Gastroesophageal sphincter (tissue), 4 donors: ENCODE data around the gene PTH2. TPM values are rescaled to one million over a fixed set of nuclear protein-coding genes. Genes with fewer than 3 reads are reported as not detected.

Experiments used
- ATAC-seq: fragments of 150-250 bp; one replicate; pipeline ENCODE4 v1.9.1; 2016; ENCODE audit warnings: mild to moderate bottlenecking, moderate library complexity
- H3K27ac ChIP-seq, 4 donors: fragments of 200-600 bp; sonication (generic) in 3 of 4; 1 replicate in 3 of 4; 2 replicates in 1 of 4; pipeline ENCODE4 v1.5.1; 2016 to 2019
- H3K27me3 ChIP-seq: fragments of 200-600 bp; sonication (generic); one replicate; pipeline ENCODE4 v1.5.1; 2019
- H3K36me3 ChIP-seq, 2 donors: fragments of 200-600 bp; sonication (generic); one replicate each; pipeline ENCODE4 v1.5.1; 2019; ENCODE audit warnings: control low read depth in 1 of 2
- H3K4me1 ChIP-seq, 3 donors: fragments of 200-600 bp; sonication (generic); 1 replicate in 2 of 3; 2 replicates in 1 of 3; pipeline ENCODE4 v1.5.1; 2016 to 2019; ENCODE audit warnings: control low read depth in 2 of 3
- H3K4me3 ChIP-seq, 2 donors: fragments of 200-600 bp; sonication (generic); one replicate each; pipeline ENCODE4 v1.5.1; 2019; ENCODE audit warnings: mild to moderate bottlenecking in 1 of 2, moderate library complexity in 1 of 2
- H3K9me3 ChIP-seq, 3 donors: fragments of 200-600 bp; sonication (generic); one replicate each; pipeline ENCODE4 v1.5.1; 2017 to 2019; ENCODE audit warnings: control low read depth in 2 of 3
- CTCF ChIP-seq, 4 experiments: fragments of 200-600 bp in 2 of 4; fragments of 450-650 bp in 2 of 4; sonication (generic) in 1 of 4; IDR thresholded peaks; one replicate each; pipeline ENCODE4 v1.5.1; 2017 to 2019; ENCODE audit warnings: antibody characterized with exemption in 4 of 4, mild to moderate bottlenecking in 2 of 4, moderate library complexity in 2 of 4
- EP300 ChIP-seq: sonication (generic); formaldehyde crosslinking; IDR thresholded peaks from one replicate; pipeline ENCODE4 v1.6.1; 2017; ENCODE audit warnings: antibody characterized with exemption, mild to moderate bottlenecking
- POLR2A ChIP-seq, 2 donors: fragments of 450-650 bp; IDR thresholded peaks; one replicate each; pipeline ENCODE4 v1.6.1; 2017; ENCODE audit warnings: antibody characterized with exemption in 2 of 2, mild to moderate bottlenecking in 2 of 2, moderate library complexity in 1 of 2
- POLR2AphosphoS5 ChIP-seq: sonication (generic); formaldehyde crosslinking; IDR thresholded peaks from one replicate; pipeline ENCODE4 v1.6.1; 2017; ENCODE audit warnings: antibody characterized with exemption
- WGBS, 2 donors: methylation state at CpG; one replicate each; pipeline ENCODE4 v1.1.5; 2018; ENCODE audit warnings: low coverage in 1 of 2; 5-methylcytosine and 5-hydroxymethylcytosine counted together
- total RNA-seq, 4 donors: library from RNA; depleted of rRNA; stranded (reverse); fragments of >200 nt; gene quantifications; one replicate each; pipeline ENCODE4 v1.1.0, GENCODE V29; 2016

The PTH2 gene
- total RNA-seq, 4 donors from 2014 or later = not detected

DNA sequence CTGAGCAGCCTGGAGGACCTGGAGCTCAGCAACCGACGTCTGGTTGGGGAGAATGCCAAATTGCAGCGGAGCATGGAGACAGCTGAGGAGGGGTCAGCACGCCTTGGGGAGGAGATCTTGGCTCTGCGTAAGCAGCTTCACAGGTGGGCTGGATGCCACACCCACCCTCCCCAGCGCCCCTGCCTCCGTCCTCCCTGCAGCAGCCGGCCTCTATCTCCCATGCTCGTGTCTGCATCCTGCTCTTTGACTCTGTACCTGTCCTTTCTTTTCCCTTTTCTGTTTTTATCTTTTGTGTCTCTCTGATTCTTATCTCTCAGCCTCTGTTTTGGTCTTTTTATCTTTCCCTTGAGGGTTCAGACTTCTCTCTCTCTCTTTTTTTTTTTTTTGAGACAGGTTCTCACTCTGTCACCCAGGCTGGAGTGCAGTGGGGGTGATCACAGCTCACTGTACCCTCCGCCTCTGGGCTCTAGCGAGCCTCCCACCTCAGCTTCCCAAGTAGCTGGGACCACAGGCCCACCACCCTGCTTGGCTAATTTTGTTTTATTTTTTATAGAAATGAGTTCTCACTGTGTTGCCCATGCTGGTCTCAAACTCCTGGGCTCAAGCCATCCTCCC is 25.1 kb downstream of the PTH2 start:
- Histone ChIP-seq H3K4me3 (no peak overlapping the region), H3K36me3 (no peaks in the 10 kb centered on the region), H3K27me3 (peaks cover 48% of the 10 kb centered on the region), H3K9me3 (no peaks in the 10 kb centered on the region), H3K4me1 (no peaks in the 10 kb centered on the region), H3K27ac (no peak overlapping the region)
- ATAC-seq = no peak
- 58 to 67% methylated on average over 7 of the region's 11 CpGs for WGBS, 2 donors
- TF ChIP-seq POLR2AphosphoS5 = no peak
- no peak for TF ChIP-seq CTCF (IDR thresholded peaks at IDR 0.05)
- no peak for TF ChIP-seq EP300
- no peak for TF ChIP-seq POLR2A (IDR thresholded peaks at IDR 0.05)

DNA sequence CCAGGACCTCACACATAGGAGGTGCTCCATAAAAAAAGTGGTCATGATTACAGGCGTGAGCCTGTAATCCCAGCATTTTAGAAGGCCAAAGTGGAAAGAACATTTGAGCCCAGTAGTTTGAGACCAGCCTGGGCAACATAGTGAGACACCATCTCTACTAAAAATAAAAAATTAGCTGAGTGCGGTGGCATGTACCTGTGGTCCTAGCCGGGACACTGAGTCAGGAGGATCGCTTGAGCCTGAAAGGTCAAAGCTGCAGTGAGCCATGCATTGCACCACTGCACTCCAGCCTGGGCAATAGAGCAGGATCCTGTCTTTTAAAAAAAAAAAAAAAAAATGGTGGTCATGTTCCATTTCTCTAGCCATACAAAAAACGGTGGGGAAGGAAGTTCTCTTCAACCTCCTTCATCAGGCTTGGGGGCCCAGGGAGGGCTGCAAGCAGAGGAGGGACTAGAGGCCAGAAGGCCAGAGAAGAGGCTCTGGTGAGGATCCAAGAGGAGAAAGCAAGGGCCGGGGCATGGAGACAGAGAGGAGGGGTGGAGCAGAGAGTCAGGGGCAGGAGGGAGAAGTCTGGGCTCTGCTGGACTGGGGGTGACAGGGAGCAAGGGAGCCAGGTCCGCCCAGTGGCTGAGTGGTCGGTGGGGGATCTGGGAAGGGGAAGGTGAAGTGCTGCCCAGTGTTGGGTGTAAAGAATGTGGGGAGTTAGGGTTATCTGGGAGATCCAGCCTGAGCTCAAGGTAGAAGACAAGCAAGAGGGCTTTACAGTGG is 26.3 kb downstream of the PTH2 start:
- TF ChIP-seq CTCF (IDR thresholded peaks at IDR 0.05) (no peak), POLR2A (IDR thresholded peaks at IDR 0.05) (no peak), EP300 (no peak), POLR2AphosphoS5 (no peak)
- H3K9me3 ChIP-seq = no peaks in the 10 kb centered on the region
- peaks cover 50% of the 10 kb centered on the region for H3K27me3 ChIP-seq
- H3K36me3 ChIP-seq = no peaks in the 10 kb centered on the region
- 61% methylated on average over 4 of the region's 8 CpGs; no CpG with 5 or more reads in 1 of the 2 donors for WGBS, 2 donors
- no peak overlapping the region for H3K27ac ChIP-seq
- no peak for ATAC-seq
- no peak overlapping the region for H3K4me3 ChIP-seq
- no peaks in the 10 kb centered on the region for H3K4me1 ChIP-seq

DNA sequence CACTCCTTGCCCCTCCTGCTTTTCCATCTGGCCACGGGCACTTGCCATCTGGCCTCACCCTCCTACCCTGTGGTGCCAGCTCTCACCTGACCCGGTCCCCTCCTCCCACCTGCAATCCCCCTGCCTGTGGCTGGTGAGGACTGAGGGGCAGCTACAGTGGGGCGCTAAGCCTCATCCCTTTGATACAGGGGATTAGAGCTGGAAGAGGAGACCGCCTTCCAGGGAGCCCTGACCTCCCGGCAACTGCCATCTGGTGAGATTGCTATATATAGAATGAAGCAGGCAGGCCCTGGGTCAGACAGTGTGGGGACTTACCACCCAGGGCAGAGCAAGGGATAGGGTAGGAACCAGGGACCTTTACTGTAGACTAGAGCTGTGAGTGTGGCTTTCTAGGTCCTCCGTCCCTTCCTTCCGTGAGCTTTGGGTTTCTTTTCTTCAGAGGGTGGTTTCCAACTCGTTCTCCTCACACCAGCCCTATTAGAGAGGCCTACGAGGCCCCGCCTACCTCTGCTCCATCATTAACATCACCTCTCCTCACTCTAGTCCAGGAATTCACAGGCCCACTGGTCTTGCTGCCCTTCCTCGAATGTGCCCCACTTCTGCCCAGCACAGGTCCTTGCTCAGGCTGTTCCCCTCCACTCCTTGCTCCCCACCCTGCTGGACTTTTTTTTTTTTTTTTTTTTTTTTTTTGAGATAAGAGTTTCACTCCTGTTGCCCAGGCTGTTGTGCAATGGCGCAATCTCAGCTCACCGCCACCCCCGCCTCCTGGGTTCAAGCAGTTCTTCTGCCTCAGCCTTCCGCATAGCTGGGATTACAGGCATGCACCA is 27.4 kb downstream of the PTH2 start:
- TF ChIP-seq EP300 (no peak), POLR2A (IDR thresholded peaks at IDR 0.05) (no peak), POLR2AphosphoS5 (no peak)
- no peak for ATAC-seq
- Histone ChIP-seq H3K27me3 (peaks cover 59% of the 10 kb centered on the region), H3K9me3 (no peaks in the 10 kb centered on the region), H3K4me1 (no peaks in the 10 kb centered on the region), H3K27ac (no peak overlapping the region), H3K4me3 (no peak overlapping the region), H3K36me3 (no peaks in the 10 kb centered on the region)
- whole genome bisulfite sequencing, 2 donors = 71 to 77% methylated on average over 4 to 13 of the region's 15 CpGs

DNA sequence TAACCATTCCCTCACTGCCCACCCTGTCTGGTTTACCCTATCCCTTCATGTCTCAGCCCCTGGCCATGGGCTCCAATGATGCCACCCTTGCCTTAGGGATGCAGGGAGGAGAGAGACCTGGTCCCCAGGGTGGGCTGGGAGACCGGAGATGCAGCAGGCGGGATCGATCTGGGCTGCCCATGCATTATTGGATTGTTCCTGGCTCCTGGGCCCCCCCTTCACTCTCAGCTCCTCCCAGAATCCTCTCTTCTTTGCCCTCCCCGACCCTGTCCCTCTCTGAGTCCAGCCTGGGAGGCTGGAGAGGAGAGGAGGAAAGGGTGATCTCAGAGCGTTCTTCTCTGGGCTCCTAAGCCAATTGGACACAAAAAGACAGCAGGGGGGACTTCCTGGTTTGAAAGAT is 29.4 kb downstream of the PTH2 start:
- H3K27ac ChIP-seq = no peak overlapping the region
- TF ChIP-seq POLR2A (IDR thresholded peaks at IDR 0.05) (no peak), POLR2AphosphoS5 (no peak), CTCF (IDR thresholded peaks at IDR 0.05) (no peak), EP300 (no peak)
- H3K9me3 ChIP-seq = no peaks in the 10 kb centered on the region
- no peaks in the 10 kb centered on the region for H3K36me3 ChIP-seq
- H3K4me1 ChIP-seq = no peaks in the 10 kb centered on the region
- ATAC-seq = no peak
- no peak overlapping the region for H3K4me3 ChIP-seq
- 17% methylated on average over 1 of the region's 5 CpGs; no CpG with 5 or more reads in 1 of the 2 donors for WGBS, 2 donors
- H3K27me3 ChIP-seq = peaks cover 78% of the 10 kb centered on the region
